ENCODE results near the gene PRKAA1.
"Not testable (repeated sequence)": the region's sequence is repeated elsewhere in the genome, so short reads cannot be mapped to it uniquely, and the experiment has no call there.

The PRKAA1 gene

DNA sequence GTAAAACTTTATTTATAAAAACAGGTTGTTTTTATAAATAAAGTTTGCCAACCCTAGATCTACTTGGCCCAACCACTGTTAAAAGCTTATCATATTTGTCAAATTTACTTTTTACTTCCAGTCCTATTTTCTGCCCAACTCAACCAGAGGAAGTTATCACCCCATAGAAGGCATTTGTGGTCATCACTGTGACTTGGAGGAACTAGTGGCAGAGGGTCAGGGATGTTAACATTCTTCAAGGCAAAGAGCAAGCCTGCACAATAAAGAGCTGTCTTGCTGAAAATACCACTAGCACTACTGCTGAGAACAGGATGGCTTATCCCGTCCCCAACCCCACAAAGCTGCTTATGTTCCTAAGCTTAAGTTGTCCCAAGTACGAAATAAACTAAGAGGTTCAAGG lies 64.7 kb downstream of the PRKAA1 start:
- no peak for DNase-seq (ENCODE audit: low read depth)

GRCh38 chr5:40722497-40722911 lies 75.7 kb downstream of the PRKAA1 start:
- DNase-seq (ENCODE audit: low read depth) = not testable (repeated sequence)

DNA sequence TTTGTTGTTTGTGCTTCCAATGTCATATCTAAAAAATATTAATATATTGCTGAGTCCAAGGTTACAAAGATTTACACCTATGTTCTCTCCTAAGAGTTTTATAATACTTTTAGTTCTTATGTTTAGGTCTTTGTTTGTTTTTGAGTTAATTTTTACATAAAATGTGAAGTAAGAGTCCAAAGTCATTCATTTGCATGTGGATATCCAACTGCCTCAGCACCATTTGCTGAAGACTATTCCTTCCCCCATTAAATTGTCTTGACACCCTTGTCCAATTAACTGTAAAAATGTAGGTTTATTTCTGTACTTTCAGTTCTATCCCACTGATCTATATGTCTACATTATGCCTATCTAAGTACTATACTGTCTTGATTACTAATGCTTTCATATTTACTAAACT lies 78.1 kb downstream of the PRKAA1 start:
- no peak for DNase-seq (ENCODE audit: low read depth)

DNA sequence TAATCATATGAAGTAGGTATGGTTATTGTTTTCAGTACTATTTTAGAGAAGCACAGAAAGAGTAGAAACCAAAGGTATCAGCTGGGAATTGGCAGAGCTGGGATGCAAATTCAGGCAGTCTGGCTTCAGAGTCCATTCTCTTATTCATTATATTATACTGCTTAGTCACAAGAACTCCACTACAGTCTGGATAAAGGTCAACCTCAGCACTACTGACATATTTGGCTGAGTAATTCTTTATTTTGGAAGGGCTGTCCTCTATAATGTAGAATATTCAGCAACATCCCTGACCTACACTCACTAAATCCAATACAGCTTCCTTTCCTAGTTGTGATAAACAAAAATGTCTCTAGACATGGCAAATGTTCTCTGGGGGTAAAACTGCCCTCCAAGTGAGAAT lies 80.9 kb downstream of the PRKAA1 start:
- DNase-seq (ENCODE audit: low read depth) = peak; percentile 20

DNA sequence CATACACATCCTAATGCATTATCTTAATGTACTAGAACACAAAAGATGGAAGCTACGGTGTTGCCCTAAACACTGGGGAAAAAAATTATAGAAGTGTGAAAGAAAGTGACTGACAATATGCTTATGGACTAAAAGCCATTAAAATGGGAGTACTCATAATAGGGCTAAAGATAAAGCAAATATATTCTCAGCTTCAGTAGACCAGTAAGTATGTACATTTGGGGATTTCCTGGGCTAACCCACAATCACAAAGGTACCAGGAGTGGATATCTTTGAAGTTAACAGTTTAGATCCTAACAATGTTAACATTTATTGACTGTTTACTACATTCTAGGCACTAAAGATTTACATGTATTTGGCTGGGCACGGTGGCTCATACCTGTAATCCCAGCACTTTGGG lies 81.6 kb downstream of the PRKAA1 start:
- no peak for DNase-seq (ENCODE audit: low read depth)

DNA sequence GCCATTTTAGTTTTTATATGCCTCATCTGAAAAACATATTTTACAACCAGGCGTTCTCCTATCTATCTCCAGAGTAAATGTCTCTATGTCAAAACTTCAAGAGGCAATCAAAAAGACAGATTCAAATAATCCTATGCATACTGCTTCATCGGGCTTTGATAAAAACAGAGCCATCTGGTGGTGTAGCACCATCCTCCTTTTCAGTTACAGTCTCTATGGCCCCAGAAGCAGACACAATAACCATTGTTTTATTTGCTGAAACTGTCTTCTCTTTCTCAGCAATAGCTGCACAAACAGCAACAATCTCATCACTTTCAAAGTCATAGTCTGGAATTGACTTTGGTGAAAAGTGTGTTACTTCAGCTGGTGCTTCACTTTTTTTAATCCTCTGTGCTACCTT lies 82.2 kb downstream of the PRKAA1 start:
- DNase-seq (ENCODE audit: low read depth) = no peak

DNA sequence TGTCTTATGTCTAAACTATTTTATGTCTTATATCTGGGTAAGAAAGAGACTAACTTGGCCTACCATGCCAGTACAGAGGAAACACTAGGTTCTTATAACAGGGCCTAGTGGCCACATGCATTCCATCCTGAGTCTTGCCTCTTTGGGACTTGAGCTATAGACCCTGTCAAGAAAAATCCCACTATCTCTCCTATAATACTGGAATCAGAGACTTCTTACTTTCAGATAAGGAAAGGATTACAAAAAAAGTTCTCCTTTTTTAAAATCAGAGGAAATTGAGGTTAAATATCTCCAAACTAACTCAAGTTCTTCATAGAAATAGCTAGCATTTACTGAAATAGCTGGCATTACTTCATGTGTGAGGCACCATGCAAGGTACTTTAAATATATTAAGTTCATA lies 84.2 kb downstream of the PRKAA1 start:
- no peak for DNase-seq (ENCODE audit: low read depth)

GRCh38 chr5:40710575-40710974 lies 87.6 kb downstream of the PRKAA1 start:
- not testable (repeated sequence) for DNase-seq (ENCODE audit: low read depth)
